GM19328 (cell line): ENCODE data around the gene INSR.
"Not testable (repeated sequence)": the region's sequence is repeated elsewhere in the genome, so short reads cannot be mapped to it uniquely, and the experiment has no call there.

Source experiments
- ATAC-seq: cut with Tn5 transposase; IDR thresholded peaks from one replicate; pipeline ENCODE4 v1.9.1; 2021; ENCODE audit warnings: mild to moderate bottlenecking, moderate library complexity; ENCODE audit not compliant: unreplicated experiment

INSR gene

GRCh38 chr19:7149956-7150705 is 144.1 kb downstream of the INSR start:
- no peak for ATAC-seq

- ATAC-seq = not testable (repeated sequence)
Observed at GRCh38 chr19:7147119-7147675, 147.0 kb downstream of the INSR start.

- ATAC-seq = not testable (repeated sequence)
Observed at GRCh38 chr19:7146086-7146485, 148.1 kb downstream of the INSR start.

GRCh38 chr19:7145494-7145893 is 148.7 kb downstream of the INSR start:
- no peak for ATAC-seq

GRCh38 chr19:7142771-7143170 is 151.4 kb downstream of the INSR start:
- no peak for ATAC-seq

GRCh38 chr19:7140137-7140536 is 154.1 kb downstream of the INSR start:
- no peak for ATAC-seq

- ATAC-seq = no peak
Observed at GRCh38 chr19:7139095-7139494, 155.1 kb downstream of the INSR start.

GRCh38 chr19:7138402-7138801 is 155.8 kb downstream of the INSR start:
- no peak for ATAC-seq

GRCh38 chr19:7137120-7137519 is 157.1 kb downstream of the INSR start:
- no peak for ATAC-seq

GRCh38 chr19:7132054-7132453 is 162.2 kb downstream of the INSR start:
- no peak for ATAC-seq

- ATAC-seq = no peak
Observed at GRCh38 chr19:7130043-7130442, 164.2 kb downstream of the INSR start.

- no peak for ATAC-seq
Observed at GRCh38 chr19:7126132-7126531, 168.1 kb downstream of the INSR start.

GRCh38 chr19:7125221-7125620 is 169.0 kb downstream of the INSR start:
- no peak for ATAC-seq

- no peak for ATAC-seq
Observed at GRCh38 chr19:7124782-7125181, 169.4 kb downstream of the INSR start.

GRCh38 chr19:7122701-7123100 is 171.5 kb downstream of the INSR start:
- ATAC-seq = no peak

GRCh38 chr19:7120499-7120898 is 173.7 kb downstream of the INSR start:
- ATAC-seq = no peak

- no peak for ATAC-seq
Observed at GRCh38 chr19:7119582-7119981, 174.6 kb downstream of the INSR start.

GRCh38 chr19:7117248-7117647 is 177.0 kb downstream of the INSR start:
- no peak for ATAC-seq

- ATAC-seq = no peak
Observed at GRCh38 chr19:7115721-7116120, 178.5 kb downstream of the INSR start.

GRCh38 chr19:7113233-7113632 is 181.0 kb downstream of the INSR start:
- ATAC-seq = no peak

GRCh38 chr19:7112675-7113074 is 181.5 kb downstream of the INSR start:
- ATAC-seq = no peak

GRCh38 chr19:7109678-7110289 is 184.4 kb downstream of the INSR start:
- ATAC-seq = no peak
